ENCODE results near the gene FCHSD2.
"Not testable (repeated sequence)": the region's sequence is repeated elsewhere in the genome, so short reads cannot be mapped to it uniquely, and the experiment has no call there.

Gene FCHSD2

GRCh38 chr11:73123892-73124291 lies 18.2 kb downstream of the FCHSD2 start:
- DNase-seq (ENCODE audit: low read depth in 2 of 2) = not testable (repeated sequence)

GRCh38 chr11:73121692-73122091 lies 20.4 kb downstream of the FCHSD2 start:
- no peak for DNase-seq (ENCODE audit: low read depth in 2 of 2)

- no peak for DNase-seq (ENCODE audit: low read depth in 2 of 2)
Observed at GRCh38 chr11:73117071-73117470, 25.0 kb downstream of the FCHSD2 start.

DNA sequence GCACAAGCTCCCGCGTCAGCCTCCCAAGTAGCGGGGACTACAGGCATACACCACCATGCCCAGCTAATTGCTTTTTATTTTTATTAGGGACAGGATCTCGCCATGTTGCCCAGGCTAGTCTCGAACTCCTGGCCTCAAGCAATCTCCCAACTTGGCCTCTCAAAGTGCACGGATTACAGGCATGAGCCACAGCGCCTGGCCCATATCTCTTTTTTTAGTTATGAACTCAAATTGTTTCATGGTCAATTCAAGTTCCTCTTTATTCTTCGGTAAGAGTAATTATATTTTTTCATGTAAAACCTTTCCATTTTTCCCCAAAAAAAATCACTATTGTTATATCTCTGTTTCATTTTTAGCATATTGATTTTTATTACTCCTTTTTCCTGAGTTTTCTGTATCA lies 25.5 kb downstream of the FCHSD2 start:
- no peak for DNase-seq (ENCODE audit: low read depth in 2 of 2)

- DNase-seq (ENCODE audit: low read depth in 2 of 2) = no peak
Observed at GRCh38 chr11:73114835-73115220, 27.3 kb downstream of the FCHSD2 start.

DNA sequence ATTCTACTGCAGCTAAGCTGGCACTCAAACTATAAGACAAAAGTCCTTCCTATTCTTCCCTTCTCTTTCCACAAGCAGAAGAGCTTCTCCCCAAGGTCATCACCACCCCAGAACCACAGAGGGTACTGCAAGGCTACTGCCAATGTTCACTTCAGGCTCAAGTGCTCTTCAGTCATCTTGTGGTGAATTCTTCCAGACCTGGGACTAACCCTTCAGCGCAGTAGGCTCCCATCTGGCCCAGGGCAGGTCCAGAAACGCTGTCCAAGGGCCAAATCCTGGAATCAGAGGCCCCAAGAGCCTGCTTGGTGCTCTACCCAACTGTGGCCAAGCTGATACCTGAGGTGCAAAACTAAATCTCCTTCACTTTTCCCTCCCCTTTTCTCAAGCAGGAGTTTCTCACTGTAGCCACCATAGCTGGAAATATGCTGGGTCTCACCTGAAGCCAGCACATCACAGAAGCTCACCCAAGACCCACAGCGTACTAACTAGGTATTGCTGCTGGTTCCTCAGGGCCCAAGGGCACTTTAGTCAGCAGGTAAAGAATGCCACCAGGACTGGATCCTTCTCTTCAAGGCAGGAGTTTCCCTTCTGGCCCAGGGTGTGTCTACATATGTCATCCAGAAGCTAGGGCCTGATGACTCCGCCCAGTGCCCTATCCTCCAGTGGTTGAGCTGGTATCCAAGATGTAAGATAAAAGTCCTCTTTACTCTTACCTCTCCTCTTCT lies 27.8 kb downstream of the FCHSD2 start:
- DNase-seq (ENCODE audit: low read depth in 2 of 2) = no peak

DNA sequence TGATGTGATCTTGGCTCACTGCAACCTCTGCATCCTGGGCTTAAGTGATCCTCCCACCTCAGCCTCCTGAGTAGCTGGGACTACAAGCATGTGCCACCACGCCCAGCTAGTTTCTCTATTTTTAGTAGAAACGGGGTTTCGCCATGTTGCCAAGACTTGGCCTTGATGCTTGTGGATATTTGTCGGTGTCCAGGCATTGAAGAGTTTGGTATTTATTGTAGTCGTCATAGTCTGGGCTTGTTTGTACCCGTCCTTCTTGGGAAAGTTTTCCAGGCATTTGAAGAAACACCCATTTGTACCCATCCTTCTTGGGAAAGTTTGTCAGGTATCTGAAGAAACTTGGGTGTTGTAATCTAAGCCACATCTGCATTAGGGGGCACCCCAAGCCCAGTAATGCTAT lies 28.7 kb downstream of the FCHSD2 start:
- no peak for DNase-seq (ENCODE audit: low read depth in 2 of 2)

- DNase-seq (ENCODE audit: low read depth in 2 of 2) = no peak
Observed at GRCh38 chr11:73107597-73107996, 34.5 kb downstream of the FCHSD2 start.

GRCh38 chr11:73106347-73106746 lies 35.8 kb downstream of the FCHSD2 start:
- no peak for DNase-seq (ENCODE audit: low read depth in 2 of 2)

GRCh38 chr11:73100578-73100977 lies 41.5 kb downstream of the FCHSD2 start:
- no peak for DNase-seq (ENCODE audit: low read depth in 2 of 2)

- DNase-seq (ENCODE audit: low read depth in 2 of 2) = no peak
Observed at GRCh38 chr11:73099512-73100266, 42.4 kb downstream of the FCHSD2 start.

GRCh38 chr11:73095613-73096012 lies 46.5 kb downstream of the FCHSD2 start:
- no peak for DNase-seq (ENCODE audit: low read depth in 2 of 2)

DNA sequence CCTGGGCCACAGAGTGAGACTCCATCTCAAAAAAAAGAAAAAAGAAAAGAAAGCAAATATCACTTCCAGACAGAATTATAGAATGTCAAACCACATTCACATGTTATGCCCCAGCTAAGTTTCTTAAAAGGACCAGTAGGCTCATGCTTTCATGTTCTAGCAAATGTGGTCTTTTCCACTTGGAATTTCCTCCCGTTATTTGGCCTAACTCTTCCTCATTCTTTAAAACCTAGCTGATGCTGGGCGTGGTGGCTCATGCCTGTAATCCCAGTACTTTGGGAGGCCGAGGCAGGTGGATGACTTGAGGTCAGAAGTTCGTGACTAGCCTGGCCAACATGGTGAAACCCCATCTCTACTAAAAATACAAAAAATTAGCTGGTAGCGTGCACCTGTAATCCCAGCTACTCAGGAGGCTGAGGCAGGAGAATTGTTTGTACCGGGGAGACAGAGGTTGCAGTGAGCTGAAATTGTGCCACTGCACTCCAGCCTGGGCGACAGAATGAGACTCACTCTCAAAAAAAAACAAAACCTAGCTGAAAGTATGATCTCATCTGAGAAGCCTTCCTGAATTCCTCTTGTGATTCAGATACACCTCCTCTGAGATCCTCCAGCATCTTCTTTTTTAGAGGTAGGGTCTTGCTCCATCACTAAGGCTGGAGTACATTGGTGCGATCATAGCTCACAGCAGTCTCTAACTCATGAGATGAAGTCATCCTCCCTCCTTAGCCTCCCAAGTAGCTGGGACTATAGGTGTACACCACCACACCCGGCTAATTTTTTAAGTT lies 50.4 kb downstream of the FCHSD2 start:
- no peak for DNase-seq (ENCODE audit: low read depth in 2 of 2)

DNA sequence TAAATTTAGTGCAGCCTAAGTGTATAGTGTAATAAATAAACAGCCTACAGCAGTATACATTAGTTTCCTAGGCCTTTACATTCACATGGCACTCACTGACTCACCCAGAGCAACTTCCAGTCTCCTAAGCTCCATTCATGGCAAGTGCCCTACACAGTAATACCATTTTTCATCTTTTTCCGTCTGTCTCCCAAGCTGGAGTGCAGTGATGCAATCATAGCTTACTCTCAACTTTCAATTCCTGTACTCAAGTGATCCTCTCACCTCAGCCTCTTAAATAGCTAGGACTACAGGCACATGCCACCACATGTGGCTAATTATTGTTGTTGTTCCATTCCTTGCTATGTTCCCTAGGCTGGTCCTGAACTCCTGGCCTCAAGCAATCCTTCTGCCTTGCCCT lies 54.4 kb downstream of the FCHSD2 start:
- DNase-seq (ENCODE audit: low read depth in 2 of 2) = no peak

- DNase-seq (ENCODE audit: low read depth in 2 of 2) = no peak
Observed at GRCh38 chr11:73085189-73085875, 56.8 kb downstream of the FCHSD2 start.

GRCh38 chr11:73078631-73079030 lies 63.5 kb downstream of the FCHSD2 start:
- no peak for DNase-seq (ENCODE audit: low read depth in 2 of 2)

GRCh38 chr11:73077454-73077853 lies 64.7 kb downstream of the FCHSD2 start:
- no peak for DNase-seq (ENCODE audit: low read depth in 2 of 2)

- no peak for DNase-seq (ENCODE audit: low read depth in 2 of 2)
Observed at GRCh38 chr11:73074319-73074718, 67.8 kb downstream of the FCHSD2 start.

GRCh38 chr11:73072935-73073481 lies 69.1 kb downstream of the FCHSD2 start:
- DNase-seq (ENCODE audit: low read depth in 2 of 2) = no peak

- DNase-seq (ENCODE audit: low read depth in 2 of 2) = no peak
Observed at GRCh38 chr11:73070653-73071052, 71.5 kb downstream of the FCHSD2 start.

DNA sequence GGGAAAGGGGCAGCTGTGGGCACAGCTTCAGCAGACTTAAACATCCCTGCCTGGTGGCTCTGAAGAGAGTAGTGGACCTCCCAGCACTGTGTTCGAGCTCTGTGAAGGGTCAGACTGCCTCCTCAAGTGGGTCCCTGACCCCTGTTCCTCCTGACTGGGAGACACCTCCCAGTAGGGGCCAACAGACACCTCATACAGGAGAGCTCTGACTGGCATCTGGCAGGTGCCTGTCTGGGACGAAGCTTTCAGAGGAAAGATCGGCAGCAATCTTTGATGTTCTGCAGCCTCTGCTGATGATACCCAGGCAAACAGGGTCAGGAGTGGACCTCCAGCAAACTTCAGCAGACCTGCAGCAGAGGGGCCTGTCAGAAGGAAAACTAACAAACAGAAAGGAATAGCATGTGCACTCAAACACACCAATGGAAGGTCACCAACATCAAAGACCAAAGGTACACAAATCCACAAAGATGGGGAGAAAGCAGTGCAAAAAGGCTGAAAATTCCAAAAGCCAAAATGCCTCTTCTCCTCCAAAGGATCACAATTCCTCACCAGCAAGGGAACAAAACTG lies 80.2 kb downstream of the FCHSD2 start:
- not testable (repeated sequence) for DNase-seq (ENCODE audit: low read depth in 2 of 2)
